Measurements from ENCODE around the gene PLEKHA5. TPM values are rescaled to one million over a fixed set of nuclear protein-coding genes. Genes with fewer than 3 reads are reported as not detected.

PLEKHA5 gene
- total and polyA plus RNA-seq, 2 of the 4 experiments (the other 2 are of a cell fraction), result 5.3 to 12.2 TPM

DNA sequence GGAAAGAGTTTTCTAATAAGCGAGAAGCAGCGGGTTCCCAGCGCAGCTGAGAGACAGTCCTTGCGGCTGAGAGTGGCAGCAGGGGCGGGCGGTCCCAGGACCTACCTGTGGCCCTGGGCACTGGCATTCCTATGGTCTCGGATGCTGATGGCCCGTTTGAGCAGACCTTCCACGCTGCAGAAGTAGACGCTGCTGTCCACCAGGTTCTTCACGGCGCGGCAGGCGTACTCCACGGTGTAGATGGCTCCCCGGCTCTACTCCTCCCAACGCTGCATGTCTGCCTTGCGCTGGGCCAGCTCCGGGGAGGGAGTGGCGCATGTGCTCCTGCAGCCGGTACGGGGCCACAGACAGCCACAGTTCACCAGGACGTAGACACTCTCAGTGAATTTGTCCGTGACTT is 21.8 kb upstream of the PLEKHA5 start:
- H3K14ac ChIP-seq (replicated peaks; ENCODE audit: low read depth, low read length), result no peak overlapping the region

More for the DNA sequence above, 21.8 kb upstream of the PLEKHA5 start:
- WGBS, 2 experiments (ENCODE audit: extremely low coverage in 2 of 2, insufficient read length in 1 of 2), result 100% methylated on average over 11 of the region's 24 CpGs; no CpG with 5 or more reads in 1 of the 2 experiments
- ATAC-seq (ENCODE audit: low read depth) (no peak), DNase-seq (no peak)
- H3K56ac ChIP-seq (ENCODE audit: extremely low read depth, insufficient read depth, low read length), result no peak overlapping the region
- BruUV-seq (replicated peaks), result no TSS peak
- no peak overlapping the region for H3K4me2 ChIP-seq (ENCODE audit: low read depth, low read length)
- no peaks in the 10 kb centered on the region for H3K79me1 ChIP-seq (ENCODE audit: low read depth in 1 of 2, low read length in 2 of 2)
- no peak overlapping the region for H3K4me3 ChIP-seq (ENCODE audit: insufficient read depth, low read depth, low read length)
- H2BK15ac ChIP-seq (ENCODE audit: low read depth, low read length), result no peak overlapping the region
- no peak overlapping the region for H2AK5ac ChIP-seq (ENCODE audit: low read depth, low read length)
- POLR2A ChIA-PET (ENCODE audit: unreplicated experiment), result no interaction called here
- dilution Hi-C loops (cut with HindIII; ENCODE audit: low sequenced_read_pairs, unreplicated experiment) (no loop called here), intact Hi-C loops (cut with micrococcal nuclease) (no loop called here), in situ Hi-C loops (cut with MboI; ENCODE audit: low sequenced_read_pairs) (no loop called here)
- H3K27me3 ChIP-seq (ENCODE audit: control insufficient read depth, insufficient read depth, low read length), result no peaks in the 10 kb centered on the region
- H4K20me1 ChIP-seq (ENCODE audit: insufficient read depth, low read length), result no peaks in the 10 kb centered on the region
- no peaks in the 10 kb centered on the region for H3K9me3 ChIP-seq (ENCODE audit: control insufficient read depth, insufficient read depth, low read length)
- no peaks in the 10 kb centered on the region for H3K9me1 ChIP-seq (ENCODE audit: insufficient read depth, low read length)
- no peak overlapping the region for H3K18ac ChIP-seq (ENCODE audit: low read depth, low read length)
- peaks cover 2% of the 10 kb centered on the region; the same call in 1 of the 2 replicates for H3K4me1 ChIP-seq (ENCODE audit: control insufficient read depth, insufficient read depth, low read length)
- no peak overlapping the region for H2BK5ac ChIP-seq (ENCODE audit: low read depth, low read length, poor library complexity, severe bottlenecking)
- no peak overlapping the region for H4K91ac ChIP-seq (ENCODE audit: insufficient read depth, low read depth, low read length)
- H2AFZ ChIP-seq (replicated peaks; ENCODE audit: low read length, poor library complexity), result no peak overlapping the region
- H4K5ac ChIP-seq (ENCODE audit: low read depth, low read length), result no peak overlapping the region
- H2BK20ac ChIP-seq (ENCODE audit: low read depth, low read length), result no peak overlapping the region
- H2BK120ac ChIP-seq (ENCODE audit: low read depth, low read length), result no peak overlapping the region
- H3K36me3 ChIP-seq (ENCODE audit: control insufficient read depth, insufficient read depth, low read length), result no peaks in the 10 kb centered on the region
- no peak overlapping the region for H4K8ac ChIP-seq (ENCODE audit: low read depth in 2 of 2, low read length in 2 of 2)
- H3K9ac ChIP-seq (ENCODE audit: low read depth, low read length), result no peak overlapping the region
- H2AK9ac ChIP-seq (replicated peaks; ENCODE audit: low read depth, low read length, poor library complexity), result no peak overlapping the region
- no peak overlapping the region for H3K27ac ChIP-seq (ENCODE audit: insufficient read depth, low read length)
- H3K4ac ChIP-seq (ENCODE audit: low read depth, low read length), result no peak overlapping the region
- H3K23ac ChIP-seq (ENCODE audit: low read depth, low read length), result no peak overlapping the region
- TF ChIP-seq RAD21 (IDR thresholded peaks at IDR 0.05; ENCODE audit: low read length), result no peak
- no peak for TF ChIP-seq CEBPB (IDR thresholded peaks at IDR 0.05; ENCODE audit: low read depth, low read length)
- CTCF ChIA-PET, result no interaction called here

Data from IMR-90 (cell line).